Measurements from ENCODE around the gene SLC5A2.
"Not testable (repeated sequence)": the region's sequence is repeated elsewhere in the genome, so short reads cannot be mapped to it uniquely, and the experiment has no call there.

Gene SLC5A2

DNA sequence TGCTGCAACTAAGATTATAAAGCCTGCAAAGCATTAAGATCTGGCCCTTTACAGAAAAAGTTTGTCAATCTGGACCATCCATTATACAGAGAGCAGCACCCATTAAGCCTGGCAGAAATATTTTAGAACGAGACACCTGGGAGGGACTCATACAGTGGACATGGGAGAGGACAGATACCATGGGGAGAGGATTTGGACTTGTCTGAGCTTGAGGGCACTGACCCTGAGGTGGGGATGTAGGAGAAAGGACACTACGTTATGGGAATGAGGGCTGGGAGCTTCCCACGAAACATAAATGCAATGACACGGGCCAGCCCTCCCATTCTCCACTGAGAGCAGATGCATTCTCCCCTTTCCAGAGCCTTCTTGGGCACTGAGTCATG lies 19.0 kb downstream of the SLC5A2 start:
- DNase-seq (ENCODE audit: low spot score): no peak
- Histone ChIP-seq H3K79me1 (ENCODE audit: low read depth, low read length) (no peaks in the 10 kb centered on the region), H2BK12ac (ENCODE audit: low read length) (no peak overlapping the region), H3K36me3 (replicated peaks in 1 of 2; ENCODE audit: control insufficient read depth in 2 of 2, insufficient read depth in 2 of 2, low read length in 2 of 2) (peaks cover 7 to 59% of the 10 kb centered on the region in 2 donors), H3K14ac (ENCODE audit: low read length) (no peak overlapping the region), H3K27ac (replicated peaks; ENCODE audit: low read length) (no peak overlapping the region), H3K27me3 (ENCODE audit: control insufficient read depth in 3 of 3, insufficient read depth in 3 of 3, low read depth in 1 of 3, low read length in 3 of 3) (no peaks in the 10 kb centered on the region), H4K91ac (ENCODE audit: low read depth, low read length, poor library complexity) (no peak overlapping the region), H4K8ac (ENCODE audit: low read depth, low read length) (no peak overlapping the region), H3K4me3 (ENCODE audit: low read length in 2 of 2) (no peak overlapping the region), H3K9ac (ENCODE audit: low read depth, low read length, poor library complexity) (no peak overlapping the region), H3K9me3 (replicated peaks in 1 of 2; ENCODE audit: control insufficient read depth in 2 of 2, insufficient read depth in 1 of 2, low read depth in 1 of 2, low read length in 2 of 2) (no peaks in the 10 kb centered on the region), H2BK120ac (ENCODE audit: low read depth, low read length) (no peak overlapping the region), H3K4me1 (ENCODE audit: control insufficient read depth in 2 of 2, insufficient read depth in 1 of 2, low read depth in 1 of 2, low read length in 2 of 2) (peaks cover 0 to 3% of the 10 kb centered on the region in 2 donors), H2AK5ac (ENCODE audit: low read depth, low read length) (no peak overlapping the region), H2BK15ac (ENCODE audit: low read length) (no peak overlapping the region), H3K18ac (ENCODE audit: low read length) (no peak overlapping the region), H2AFZ (ENCODE audit: low read length) (no peak overlapping the region), H3K4me2 (ENCODE audit: insufficient read depth, low read length, poor library complexity, severe bottlenecking) (no peak overlapping the region), H3K23ac (ENCODE audit: low read depth, low read length, poor library complexity) (no peak overlapping the region), H3K4ac (ENCODE audit: low read length) (no peak overlapping the region), H2BK5ac (ENCODE audit: low read length) (no peak overlapping the region)
- WGBS, 2 donors (ENCODE audit: extremely low coverage in 2 of 2, insufficient read length in 2 of 2, insufficient replicate concordance in 1 of 2): no CpG with 5 or more reads among the region's 4 CpGs

DNA sequence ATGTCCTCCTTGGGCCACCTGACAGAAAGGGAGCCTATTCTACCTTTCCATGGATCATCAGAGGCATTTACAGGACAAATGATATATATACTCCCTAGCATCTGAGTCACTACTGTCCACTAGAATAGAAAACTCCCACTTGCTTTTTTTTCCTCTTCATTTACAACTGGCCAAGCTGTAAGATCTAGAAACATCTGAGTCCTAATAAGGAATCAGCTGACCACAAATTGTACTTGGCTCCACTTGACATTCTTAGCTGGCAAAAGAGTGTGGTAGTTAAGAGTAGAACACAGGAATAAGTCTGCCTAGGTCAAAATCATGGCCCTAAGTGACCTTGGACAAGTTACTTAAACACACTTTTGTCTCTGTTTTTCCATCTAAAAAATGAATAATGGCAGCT lies 20.1 kb downstream of the SLC5A2 start:
- Histone ChIP-seq H2AK5ac (ENCODE audit: low read depth, low read length) (no peak overlapping the region), H3K79me1 (ENCODE audit: low read depth, low read length) (no peaks in the 10 kb centered on the region), H4K91ac (ENCODE audit: low read depth, low read length, poor library complexity) (no peak overlapping the region), H4K8ac (ENCODE audit: low read depth, low read length) (no peak overlapping the region), H2AFZ (ENCODE audit: low read length) (no peak overlapping the region), H3K4me3 (ENCODE audit: low read length in 2 of 2) (no peak overlapping the region), H3K36me3 (replicated peaks in 1 of 2; ENCODE audit: control insufficient read depth in 2 of 2, insufficient read depth in 2 of 2, low read length in 2 of 2) (peaks cover 6 to 50% of the 10 kb centered on the region in 2 donors), H3K27ac (replicated peaks; ENCODE audit: low read length) (no peak overlapping the region), H3K27me3 (ENCODE audit: control insufficient read depth in 3 of 3, insufficient read depth in 3 of 3, low read depth in 1 of 3, low read length in 3 of 3) (no peaks in the 10 kb centered on the region), H3K4me2 (ENCODE audit: insufficient read depth, low read length, poor library complexity, severe bottlenecking) (no peak overlapping the region), H3K18ac (ENCODE audit: low read length) (no peak overlapping the region), H3K14ac (ENCODE audit: low read length) (no peak overlapping the region), H2BK15ac (ENCODE audit: low read length) (no peak overlapping the region), H3K9ac (ENCODE audit: low read depth, low read length, poor library complexity) (no peak overlapping the region), H3K4ac (ENCODE audit: low read length) (no peak overlapping the region), H2BK12ac (ENCODE audit: low read length) (no peak overlapping the region), H2BK120ac (ENCODE audit: low read depth, low read length) (no peak overlapping the region), H3K9me3 (replicated peaks in 1 of 2; ENCODE audit: control insufficient read depth in 2 of 2, insufficient read depth in 1 of 2, low read depth in 1 of 2, low read length in 2 of 2) (no peaks in the 10 kb centered on the region), H2BK5ac (ENCODE audit: low read length) (no peak overlapping the region), H3K23ac (ENCODE audit: low read depth, low read length, poor library complexity) (no peak overlapping the region), H3K4me1 (ENCODE audit: control insufficient read depth in 2 of 2, insufficient read depth in 1 of 2, low read depth in 1 of 2, low read length in 2 of 2) (peaks cover 2 to 10% of the 10 kb centered on the region in 2 donors)
- no peak for DNase-seq (ENCODE audit: low spot score)

DNA sequence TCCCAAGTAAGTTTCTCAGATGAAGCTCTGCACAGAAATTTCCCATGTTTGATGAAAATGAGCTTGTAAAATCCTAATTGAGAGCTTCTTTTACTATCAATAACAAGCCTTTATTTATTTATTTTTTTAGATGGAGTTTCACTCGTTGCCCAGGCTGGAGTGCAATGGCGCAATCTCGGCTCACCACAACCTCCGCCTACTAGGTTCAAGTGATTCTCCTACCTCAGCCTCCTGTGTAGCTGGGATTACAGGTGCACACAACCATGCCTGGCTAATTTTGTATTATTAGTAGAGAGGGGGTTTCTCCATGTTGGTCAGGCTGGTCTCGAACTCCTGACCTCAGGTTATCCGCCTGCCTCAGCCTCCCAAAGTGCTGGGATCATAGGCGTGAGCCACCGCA lies 20.6 kb downstream of the SLC5A2 start:
- DNase-seq (ENCODE audit: low spot score); H2BK5ac ChIP-seq (ENCODE audit: low read length); H3K79me1 ChIP-seq (ENCODE audit: low read depth, low read length); H3K27ac ChIP-seq (replicated peaks; ENCODE audit: low read length); H3K9ac ChIP-seq (ENCODE audit: low read depth, low read length, poor library complexity); H3K18ac ChIP-seq (ENCODE audit: low read length); H2AFZ ChIP-seq (ENCODE audit: low read length); H3K23ac ChIP-seq (ENCODE audit: low read depth, low read length, poor library complexity); H4K91ac ChIP-seq (ENCODE audit: low read depth, low read length, poor library complexity); H2BK15ac ChIP-seq (ENCODE audit: low read length); H2BK120ac ChIP-seq (ENCODE audit: low read depth, low read length); H3K9me3 ChIP-seq (replicated peaks in 1 of 2; ENCODE audit: control insufficient read depth in 2 of 2, insufficient read depth in 1 of 2, low read depth in 1 of 2, low read length in 2 of 2); H2AK5ac ChIP-seq (ENCODE audit: low read depth, low read length); H2BK12ac ChIP-seq (ENCODE audit: low read length); H3K27me3 ChIP-seq (ENCODE audit: control insufficient read depth in 3 of 3, insufficient read depth in 3 of 3, low read depth in 1 of 3, low read length in 3 of 3); H3K4me3 ChIP-seq (ENCODE audit: low read length in 2 of 2); H4K8ac ChIP-seq (ENCODE audit: low read depth, low read length); H3K14ac ChIP-seq (ENCODE audit: low read length); H3K4ac ChIP-seq (ENCODE audit: low read length); H3K4me2 ChIP-seq (ENCODE audit: insufficient read depth, low read length, poor library complexity, severe bottlenecking): not testable (repeated sequence)
- WGBS, 2 donors (ENCODE audit: extremely low coverage in 2 of 2, insufficient read length in 2 of 2, insufficient replicate concordance in 1 of 2): no CpG with 5 or more reads among the region's 8 CpGs
- peaks cover 2 to 10% of the 10 kb centered on the region in 2 donors for H3K4me1 ChIP-seq (ENCODE audit: control insufficient read depth in 2 of 2, insufficient read depth in 1 of 2, low read depth in 1 of 2, low read length in 2 of 2)
- H3K36me3 ChIP-seq (replicated peaks in 1 of 2; ENCODE audit: control insufficient read depth in 2 of 2, insufficient read depth in 2 of 2, low read length in 2 of 2): peaks cover 6 to 45% of the 10 kb centered on the region in 2 donors

DNA sequence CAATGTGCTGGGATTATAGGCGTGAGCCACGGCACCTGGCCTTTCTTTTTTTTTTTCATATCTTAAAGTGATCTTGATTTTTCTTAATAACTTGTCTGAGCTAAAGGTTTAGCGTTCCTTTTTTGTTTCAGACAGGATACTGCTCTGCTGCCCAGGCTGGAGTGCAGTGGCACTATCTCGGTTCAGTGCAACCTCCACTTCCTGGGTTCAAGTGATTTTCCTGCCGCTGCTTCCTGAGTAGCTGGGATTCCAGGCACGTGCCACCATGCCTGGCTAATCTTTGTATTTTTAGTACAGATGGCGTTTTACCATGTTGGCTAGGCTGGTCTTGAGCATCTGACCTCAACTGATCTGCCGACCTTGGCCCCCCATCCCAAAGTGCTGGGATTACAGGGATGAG lies 21.2 kb downstream of the SLC5A2 start:
- H2BK120ac ChIP-seq (ENCODE audit: low read depth, low read length): no peak overlapping the region
- no CpG with 5 or more reads among the region's 8 CpGs for WGBS, 2 donors (ENCODE audit: extremely low coverage in 2 of 2, insufficient read length in 2 of 2, insufficient replicate concordance in 1 of 2)
- no peak overlapping the region for H2BK5ac ChIP-seq (ENCODE audit: low read length)
- H3K9me3 ChIP-seq (replicated peaks in 1 of 2; ENCODE audit: control insufficient read depth in 2 of 2, insufficient read depth in 1 of 2, low read depth in 1 of 2, low read length in 2 of 2): no peaks in the 10 kb centered on the region
- no peak overlapping the region for H4K91ac ChIP-seq (ENCODE audit: low read depth, low read length, poor library complexity)
- no peak overlapping the region for H3K4ac ChIP-seq (ENCODE audit: low read length)
- H3K27ac ChIP-seq (replicated peaks; ENCODE audit: low read length): no peak overlapping the region
- no peak overlapping the region for H3K23ac ChIP-seq (ENCODE audit: low read depth, low read length, poor library complexity)
- no peak overlapping the region for H4K8ac ChIP-seq (ENCODE audit: low read depth, low read length)
- no peaks in the 10 kb centered on the region for H3K27me3 ChIP-seq (ENCODE audit: control insufficient read depth in 3 of 3, insufficient read depth in 3 of 3, low read depth in 1 of 3, low read length in 3 of 3)
- H2BK12ac ChIP-seq (ENCODE audit: low read length): no peak overlapping the region
- H2AFZ ChIP-seq (ENCODE audit: low read length): no peak overlapping the region
- H3K79me1 ChIP-seq (ENCODE audit: low read depth, low read length): no peaks in the 10 kb centered on the region
- H3K4me2 ChIP-seq (ENCODE audit: insufficient read depth, low read length, poor library complexity, severe bottlenecking): no peak overlapping the region
- no peak overlapping the region for H2AK5ac ChIP-seq (ENCODE audit: low read depth, low read length)
- H3K4me1 ChIP-seq (ENCODE audit: control insufficient read depth in 2 of 2, insufficient read depth in 1 of 2, low read depth in 1 of 2, low read length in 2 of 2): peaks cover 2 to 10% of the 10 kb centered on the region in 2 donors
- peaks cover 3 to 39% of the 10 kb centered on the region in 2 donors for H3K36me3 ChIP-seq (replicated peaks in 1 of 2; ENCODE audit: control insufficient read depth in 2 of 2, insufficient read depth in 2 of 2, low read length in 2 of 2)
- no peak overlapping the region for H3K14ac ChIP-seq (ENCODE audit: low read length)
- H3K4me3 ChIP-seq (ENCODE audit: low read length in 2 of 2): no peak overlapping the region
- H2BK15ac ChIP-seq (ENCODE audit: low read length): no peak overlapping the region
- H3K9ac ChIP-seq (ENCODE audit: low read depth, low read length, poor library complexity): no peak overlapping the region
- no peak overlapping the region for H3K18ac ChIP-seq (ENCODE audit: low read length)
- no peak for DNase-seq (ENCODE audit: low spot score)
